PC-9 (cell line): ENCODE data around the gene UNC13D.

Experiments
- EZH2 ChIP-seq: fragments of 200-600 bp; sonication (generic); IDR thresholded peaks from 2 replicates; pipeline ENCODE4 v1.8.0; 2017; ENCODE audit warnings: antibody characterized with exemption, low read depth
- TF ChIP-seq, protein P1 (sequence below): fragments of 200-600 bp; sonication (generic); conservative IDR thresholded peaks from 2 replicates; pipeline ENCODE4 v1.6.1; 2017; ENCODE audit warnings: mixed run types, antibody characterized with exemption, mild to moderate bottlenecking, moderate library complexity

DNA sequence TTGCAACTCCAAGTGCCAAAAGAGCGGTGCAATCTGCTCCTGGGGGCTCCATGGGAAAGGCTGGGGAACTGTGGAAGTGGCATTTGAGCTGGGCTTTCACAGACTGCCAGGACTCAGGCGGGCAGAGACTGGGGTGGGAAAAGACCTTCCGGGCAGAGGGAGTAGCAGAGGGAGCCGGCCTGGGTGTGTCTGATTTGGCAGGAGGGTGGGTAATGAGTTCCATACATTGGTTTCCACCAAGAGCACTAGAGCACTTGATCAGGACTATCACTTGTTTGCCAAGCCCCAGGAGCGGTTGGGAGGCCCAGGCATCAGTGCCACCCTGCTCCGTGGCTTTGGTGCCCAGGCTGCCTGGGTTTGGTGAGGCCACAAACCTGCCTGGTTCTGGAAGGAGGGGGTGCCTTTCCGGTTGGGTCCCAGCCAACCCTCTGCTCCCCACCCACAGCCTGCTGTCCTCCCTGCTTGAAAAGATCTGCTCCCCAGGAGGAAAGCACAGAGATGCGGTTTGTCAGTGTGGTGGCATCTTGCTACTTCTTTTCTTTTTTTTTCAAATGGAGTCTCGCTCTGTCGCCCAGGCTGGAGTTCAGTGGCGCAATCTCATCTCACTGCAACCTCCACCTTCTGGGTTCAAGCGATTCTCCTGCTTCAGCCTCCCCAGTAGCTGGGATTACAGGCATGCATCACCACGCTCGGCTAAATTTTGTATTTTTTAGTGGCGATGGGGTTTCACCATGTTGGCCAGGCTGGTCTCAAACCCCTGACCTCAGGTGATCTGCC lies 37.7 kb upstream of the UNC13D start:
- TF ChIP-seq, protein P1, sequence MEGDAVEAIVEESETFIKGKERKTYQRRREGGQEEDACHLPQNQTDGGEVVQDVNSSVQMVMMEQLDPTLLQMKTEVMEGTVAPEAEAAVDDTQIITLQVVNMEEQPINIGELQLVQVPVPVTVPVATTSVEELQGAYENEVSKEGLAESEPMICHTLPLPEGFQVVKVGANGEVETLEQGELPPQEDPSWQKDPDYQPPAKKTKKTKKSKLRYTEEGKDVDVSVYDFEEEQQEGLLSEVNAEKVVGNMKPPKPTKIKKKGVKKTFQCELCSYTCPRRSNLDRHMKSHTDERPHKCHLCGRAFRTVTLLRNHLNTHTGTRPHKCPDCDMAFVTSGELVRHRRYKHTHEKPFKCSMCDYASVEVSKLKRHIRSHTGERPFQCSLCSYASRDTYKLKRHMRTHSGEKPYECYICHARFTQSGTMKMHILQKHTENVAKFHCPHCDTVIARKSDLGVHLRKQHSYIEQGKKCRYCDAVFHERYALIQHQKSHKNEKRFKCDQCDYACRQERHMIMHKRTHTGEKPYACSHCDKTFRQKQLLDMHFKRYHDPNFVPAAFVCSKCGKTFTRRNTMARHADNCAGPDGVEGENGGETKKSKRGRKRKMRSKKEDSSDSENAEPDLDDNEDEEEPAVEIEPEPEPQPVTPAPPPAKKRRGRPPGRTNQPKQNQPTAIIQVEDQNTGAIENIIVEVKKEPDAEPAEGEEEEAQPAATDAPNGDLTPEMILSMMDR: no peak
- TF ChIP-seq EZH2: no peak
